CD4-positive, alpha-beta T cell treated with Interleukin-17A for 1 hour (primary cell): ENCODE measurements around the gene SLC26A8.
"Not testable (repeated sequence)": the region's sequence is repeated elsewhere in the genome, so short reads cannot be mapped to it uniquely, and the experiment has no call there.

Experiments
- DNase-seq: peaks from one replicate; pipeline ENCODE4 v3.0.0-alpha.2; 2020

The SLC26A8 gene

DNA sequence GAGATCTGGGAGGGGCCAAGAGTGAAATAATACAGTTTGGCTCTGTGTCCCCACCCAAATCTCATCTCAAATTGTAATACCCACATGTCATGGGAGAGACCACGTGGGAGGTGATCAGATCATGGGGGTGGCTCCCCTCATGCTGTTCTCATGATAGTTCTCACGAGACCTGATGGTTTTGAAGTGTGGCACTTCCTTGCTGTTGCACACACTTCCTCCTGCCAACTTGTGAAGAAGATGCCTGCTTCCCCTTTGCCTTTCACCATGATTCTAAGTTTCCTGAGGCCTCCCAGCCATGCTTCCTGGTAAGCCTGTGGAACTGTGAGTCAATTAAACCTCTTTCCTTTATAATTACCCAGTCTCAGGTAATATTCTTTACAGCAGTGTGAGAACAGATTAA is 114.9 kb downstream of the SLC26A8 start:
- not testable (repeated sequence) for DNase-seq

GRCh38 chr6:35908753-35909401 is 115.6 kb downstream of the SLC26A8 start:
- not testable (repeated sequence) for DNase-seq

DNA sequence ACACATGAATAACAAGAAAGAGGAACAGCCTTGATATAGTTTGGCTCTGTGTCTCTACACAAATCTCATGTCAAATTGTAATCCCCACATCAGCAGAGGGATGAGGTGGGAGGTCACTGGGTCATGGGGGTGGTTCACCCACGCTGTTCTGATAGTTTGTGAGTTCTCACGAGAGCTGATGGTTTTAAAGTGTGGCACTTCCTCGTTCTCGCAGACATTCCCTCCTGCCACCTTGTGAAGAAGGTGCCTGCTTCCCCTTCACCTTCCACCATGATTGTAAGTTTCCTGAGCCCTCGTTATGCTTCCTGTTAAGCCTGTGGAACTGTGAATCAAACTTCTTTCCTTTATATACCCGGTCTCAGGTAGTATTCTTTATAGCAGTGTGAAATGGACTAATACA is 116.7 kb downstream of the SLC26A8 start:
- DNase-seq = no peak

DNA sequence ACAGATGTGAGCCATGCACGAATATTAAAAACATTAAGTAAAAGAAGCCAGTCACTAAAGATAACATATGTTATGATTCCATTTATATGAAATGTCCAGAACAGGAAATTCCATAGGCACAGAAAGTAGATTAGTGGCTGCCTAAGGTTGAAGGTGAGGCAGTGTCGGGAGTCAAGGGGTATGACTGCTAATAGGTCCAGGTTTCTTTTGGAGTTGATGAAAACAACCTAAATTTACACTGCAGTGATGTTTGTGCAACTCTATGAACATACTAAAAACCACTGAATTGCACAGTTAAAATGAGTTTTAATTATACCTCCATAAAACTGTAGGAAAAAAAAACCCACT is 118.0 kb downstream of the SLC26A8 start:
- no peak for DNase-seq

GRCh38 chr6:35905841-35906498 is 118.5 kb downstream of the SLC26A8 start:
- no peak for DNase-seq

DNA sequence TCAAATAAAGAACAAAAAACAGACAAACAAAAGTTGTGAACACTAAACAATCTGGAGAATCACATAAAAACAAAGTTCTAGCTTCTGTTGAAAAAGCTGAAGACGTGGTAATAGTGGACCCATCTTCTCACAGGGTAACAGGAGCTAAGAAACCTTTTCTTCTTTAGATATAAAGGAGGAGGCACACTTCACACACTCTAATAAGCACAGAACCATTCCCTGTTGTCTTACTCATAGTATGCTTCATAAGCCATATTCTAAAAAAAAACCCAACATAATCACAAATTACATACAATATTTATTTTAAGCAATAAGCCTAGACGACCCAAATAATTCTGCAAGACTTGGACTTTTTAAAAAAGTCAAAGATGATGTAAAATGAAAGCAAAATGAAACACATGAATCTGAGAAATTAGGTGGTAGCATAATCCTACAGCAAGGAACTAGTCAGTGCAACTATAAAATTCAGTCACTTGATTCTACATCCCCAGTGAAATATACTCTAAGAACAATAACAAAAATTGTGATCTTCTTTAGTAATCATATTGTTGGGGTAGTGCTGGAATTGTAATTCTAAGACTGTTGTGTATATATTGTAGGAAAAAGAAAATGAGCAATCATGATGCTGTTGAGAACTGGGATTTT is 119.2 kb downstream of the SLC26A8 start:
- no peak for DNase-seq

GRCh38 chr6:35903679-35904078 is 120.8 kb downstream of the SLC26A8 start:
- DNase-seq = no peak

GRCh38 chr6:35900448-35900847 is 124.0 kb downstream of the SLC26A8 start:
- DNase-seq = no peak

GRCh38 chr6:35898003-35898402 is 126.4 kb downstream of the SLC26A8 start:
- no peak for DNase-seq

DNA sequence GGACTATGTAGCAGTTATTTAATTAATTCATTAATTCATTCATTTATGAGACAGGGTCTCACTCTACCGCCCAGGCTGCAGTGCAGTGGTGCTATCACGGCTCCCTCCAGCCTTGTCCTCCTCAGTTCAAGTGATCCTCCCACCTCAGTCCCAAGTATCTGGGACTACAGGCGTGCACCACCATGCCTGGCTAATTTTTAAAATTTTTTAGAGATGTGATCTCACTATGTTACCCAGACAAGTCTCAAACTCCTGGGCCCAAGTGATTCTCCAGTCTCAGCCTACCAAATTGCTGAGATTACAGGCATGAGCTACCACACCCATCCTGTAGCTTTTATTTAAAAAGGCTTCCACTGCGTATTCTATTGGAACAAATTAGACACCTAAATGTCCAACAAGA is 127.0 kb downstream of the SLC26A8 start:
- DNase-seq = no peak

GRCh38 chr6:35897036-35897435 is 127.4 kb downstream of the SLC26A8 start:
- no peak for DNase-seq

DNA sequence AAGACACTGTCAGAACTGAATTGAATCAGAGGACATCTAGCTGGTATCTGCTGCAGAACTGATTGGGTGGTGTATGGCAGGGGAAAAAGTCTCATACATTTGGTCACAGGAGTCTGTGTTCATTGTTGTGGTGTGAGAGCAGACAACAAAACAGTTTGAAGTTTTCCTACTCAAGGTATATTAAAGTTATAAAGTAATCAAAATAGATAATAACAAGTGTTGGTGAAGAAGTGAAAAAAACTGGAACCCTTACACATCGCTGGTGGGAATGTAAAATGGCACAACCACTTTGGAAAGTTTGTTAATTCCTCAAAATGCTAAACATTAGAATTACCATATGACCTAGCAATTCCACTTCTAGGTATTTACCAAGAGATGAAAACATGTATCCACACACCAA is 128.2 kb downstream of the SLC26A8 start:
- DNase-seq = no peak

DNA sequence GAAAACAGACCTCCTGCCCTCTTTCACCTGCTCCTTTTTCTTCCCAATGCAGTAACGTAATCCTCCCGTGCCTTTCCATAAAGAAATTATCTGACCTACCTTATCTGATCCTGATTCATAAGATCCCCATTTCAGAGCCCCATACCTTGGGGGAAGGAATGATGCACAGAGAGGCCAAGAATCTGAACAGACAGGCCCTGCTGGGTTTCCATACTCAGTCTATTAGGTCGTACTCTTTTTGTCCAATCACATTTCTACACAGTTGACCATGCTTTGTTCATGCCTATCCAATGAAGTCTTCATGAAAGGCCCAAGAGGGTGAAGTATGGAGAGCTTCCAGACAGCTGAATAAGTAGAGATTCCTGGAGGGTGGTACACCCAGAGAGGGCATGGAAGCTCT is 128.9 kb downstream of the SLC26A8 start:
- no peak for DNase-seq

DNA sequence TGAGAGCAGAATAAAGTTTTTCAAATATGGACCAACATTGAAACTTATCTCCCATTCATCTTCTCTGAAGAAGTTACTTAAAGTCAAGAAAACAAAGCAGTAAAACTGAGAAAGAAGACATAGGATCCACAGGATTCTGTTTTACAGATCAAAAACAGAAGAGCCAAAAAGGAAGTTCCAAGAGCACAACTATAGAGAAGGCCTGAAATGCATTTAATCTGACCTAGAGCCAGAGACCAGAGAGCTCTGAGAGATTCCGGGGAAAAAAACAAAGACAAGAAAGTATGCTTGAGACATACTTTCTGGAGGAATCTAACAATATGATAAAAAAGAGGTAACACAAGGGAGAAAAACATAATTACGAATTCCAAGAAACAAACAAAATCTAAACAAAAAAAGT is 129.7 kb downstream of the SLC26A8 start:
- DNase-seq = no peak
